Measurements from ENCODE around the gene COX6B1. TPM values are rescaled to one million over a fixed set of nuclear protein-coding genes. Genes with fewer than 3 reads are reported as not detected.

COX6B1 gene
- total RNA-seq, 1 experiment from 2014 or later = 496 TPM

GRCh38 chr19:35644206-35644986, 3.7 kb upstream of the COX6B1 start (continued):
- TF ChIP-seq YY1 (IDR thresholded peaks at IDR 0.05; ENCODE audit: extremely low read depth, insufficient replicate concordance, low read depth, low read length) = no peak
- peak; percentile 9; the same call in 1 of the 2 replicates for TF ChIP-seq ZFX (IDR thresholded peaks at IDR 0.05)
- TF ChIP-seq SRF (IDR thresholded peaks at IDR 0.05; ENCODE audit: low read depth) = no peak

GRCh38 chr19:35644987-35645679, 3.0 kb upstream of the COX6B1 start:
- H4K20me1 ChIP-seq (ENCODE audit: insufficient read depth) = no peaks in the 10 kb centered on the region
- intact Hi-C loops (cut with micrococcal nuclease) = no loop called here
- H3K79me2 ChIP-seq (ENCODE audit: insufficient read depth, low read length) = peaks cover 20% of the 10 kb centered on the region
- peak overlapping the region; percentile 99 for H3K4me2 ChIP-seq (ENCODE audit: low read length)
- no peaks in the 10 kb centered on the region for H3K9me2 ChIP-seq (ENCODE audit: insufficient read depth)
- CTCF ChIA-PET = interaction anchor here (1.0 to 1.2 kb wide), 2 partner anchors 10 to 150 kb away, joined by 3 read pairs; no protein-coding TSS in a partner anchor
- H2AFZ ChIP-seq (ENCODE audit: low read depth, low read length, poor library complexity, severe bottlenecking) = peak overlapping the region; percentile 43
- POLR2A ChIA-PET = interaction anchor here (1.0 to 2.0 kb wide), 6 partner anchors 32 to 199 kb away, joined by 3 to 6 read pairs (median 4); partner anchors contain the start of gene HAUS5
- DNase-seq (ENCODE audit: low read depth, low spot score) = peak; percentile 56
- H3K9ac ChIP-seq (ENCODE audit: low read length) = peak overlapping the region; percentile 69
- H3K9me3 ChIP-seq (ENCODE audit: control insufficient read depth in 1 of 2, insufficient read depth in 1 of 2, low read depth in 1 of 2, low read length in 2 of 2) = no peaks in the 10 kb centered on the region
- peaks cover 14 to 56% of the 10 kb centered on the region in 2 experiments; a peak in 3 of 4 replicates for H3K4me1 ChIP-seq (ENCODE audit: control insufficient read depth in 1 of 2, insufficient read depth in 2 of 2, low read length in 2 of 2)
- no TSS peak for BruUV-seq (replicated peaks)
- H3K36me3 ChIP-seq (ENCODE audit: control insufficient read depth in 1 of 2, insufficient read depth in 2 of 2, low read length in 2 of 2) = no peaks in the 10 kb centered on the region; a peak in 1 of 4 replicates
- peak; percentile 40 for ATAC-seq
- H3K27me3 ChIP-seq (ENCODE audit: insufficient read depth, low read length) = no peaks in the 10 kb centered on the region
- peak overlapping the region; percentile 61 to 66 for H3K4me3 ChIP-seq (replicated peaks in 1 of 2; ENCODE audit: low read depth in 1 of 2, low read length in 2 of 2)
- TF ChIP-seq TCF7L2 (IDR thresholded peaks at IDR 0.05; ENCODE audit: borderline replicate concordance, extremely low read depth, insufficient read depth, insufficient read length) = peak; percentile 77
- no peak for TF ChIP-seq ELF1 (IDR thresholded peaks at IDR 0.05; ENCODE audit: borderline replicate concordance, low read depth)
- TF ChIP-seq MAX (IDR thresholded peaks at IDR 0.05) = peak; percentile 21; the same call in 1 of the 2 replicates
- peak overlapping the region; percentile 85 for H3K27ac ChIP-seq (ENCODE audit: low read depth, low read length)
- RAD21 ChIA-PET (ENCODE audit: low non-redundant PET in 1 of 2, low total read pairs in 2 of 2, uncharacterized antibody in 2 of 2, unreplicated experiment in 2 of 2) = no interaction called here

Measured in HCT116 (cell line).